ENCODE data around the gene BMP3. TPM values are rescaled to one million over a fixed set of nuclear protein-coding genes. Genes with fewer than 3 reads are reported as not detected.

Gene BMP3
- total and polyA plus RNA-seq, 2 of the 8 experiments (the other 6 are each of a cell fraction or from before 2014, with no cell fraction given): 0.02 TPM; not detected in 1

DNA sequence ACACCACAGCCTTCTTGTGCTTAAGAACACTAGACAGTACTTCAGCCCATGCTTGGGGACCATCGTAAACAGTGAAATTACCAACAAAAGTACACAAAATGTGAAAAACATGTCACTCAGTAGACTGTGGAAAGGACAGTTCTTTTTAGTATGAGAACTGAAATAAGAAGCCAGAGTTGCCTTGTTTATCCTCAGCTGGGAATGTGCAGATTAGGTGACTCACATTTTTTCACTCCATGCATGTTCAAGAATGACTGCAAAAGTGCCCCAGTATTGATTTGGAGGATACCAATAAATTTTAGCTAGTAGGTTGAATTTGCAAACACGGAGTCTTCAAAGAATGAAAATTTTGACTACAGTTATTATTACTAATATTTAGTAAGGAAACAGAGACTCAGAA, 23.1 kb upstream of the BMP3 start:
- ChIA-PET CTCF (ENCODE audit: partially characterized antibody) (no interaction called here), POLR2A (ENCODE audit: partially characterized antibody) (no interaction called here)
- no peak overlapping the region for H3K9ac ChIP-seq (replicated peaks in 1 of 4; ENCODE audit: extremely low read depth in 1 of 4, low read depth in 3 of 4, low read length in 3 of 4)
- H3K4ac ChIP-seq (replicated peaks; ENCODE audit: insufficient read length, low read depth, low read length): no peak overlapping the region
- H3K18ac ChIP-seq (ENCODE audit: extremely low read depth, low read length): no peak overlapping the region
- H2BK120ac ChIP-seq (replicated peaks; ENCODE audit: low read depth, low read length): no peak overlapping the region
- no peak overlapping the region for H2BK5ac ChIP-seq (ENCODE audit: low read depth, low read length)
- no peaks in the 10 kb centered on the region for H3K23me2 ChIP-seq (ENCODE audit: low read depth, low read length)
- no peak overlapping the region for H2BK12ac ChIP-seq (ENCODE audit: low read depth, low read length)
- no peak overlapping the region for H2BK20ac ChIP-seq (ENCODE audit: low read length)
- H3K36me3 ChIP-seq (ENCODE audit: control insufficient read depth in 2 of 4, insufficient read depth in 4 of 4, low read length in 3 of 4): no peaks in the 10 kb centered on the region
- no peak overlapping the region for H3K4me2 ChIP-seq (ENCODE audit: insufficient read depth in 1 of 2, low read depth in 2 of 2, low read length in 2 of 2)
- WGBS, 2 experiments (ENCODE audit: extremely low coverage in 1 of 2, insufficient coverage in 1 of 2, insufficient read length in 1 of 2, insufficient replicate concordance in 2 of 2, low coverage in 1 of 2, low lambda C conversion rate in 2 of 2, missing lambda C conversion rate in 1 of 2): 92% methylated on average over 2 of the region's 2 CpGs; no CpG with 5 or more reads in 1 of the 2 experiments
- no peak overlapping the region for H3K23ac ChIP-seq (ENCODE audit: insufficient read length)
- H3K4me3 ChIP-seq (ENCODE audit: extremely low read depth in 1 of 4, insufficient read depth in 2 of 4, low read depth in 3 of 4, low read length in 4 of 4): no peak overlapping the region
- FAIRE-seq: no peak
- no peak overlapping the region for H3K14ac ChIP-seq (ENCODE audit: insufficient read length)
- no peaks in the 10 kb centered on the region for H3K9me3 ChIP-seq (ENCODE audit: insufficient read depth in 2 of 2, low read depth in 1 of 2, low read length in 1 of 2)
- H4K5ac ChIP-seq (ENCODE audit: insufficient read length, low read depth, low read length): no peak overlapping the region
- no peak for DNase-seq (ENCODE audit: low read depth in 1 of 2, low spot score in 2 of 2)
- H3K27me3 ChIP-seq (replicated peaks in 1 of 4; ENCODE audit: control insufficient read depth in 3 of 4, extremely low read depth in 1 of 4, insufficient read depth in 3 of 4, low read length in 3 of 4): no peaks in the 10 kb centered on the region
- H3K79me1 ChIP-seq (ENCODE audit: low read depth, low read length): no peaks in the 10 kb centered on the region
- no peak overlapping the region for H2AK5ac ChIP-seq (ENCODE audit: low read depth, low read length)
- H3K27ac ChIP-seq (ENCODE audit: low read depth, low read length): no peak overlapping the region
- no peak overlapping the region for H4K8ac ChIP-seq (ENCODE audit: extremely low read depth, insufficient read depth, low read length)
- H4K91ac ChIP-seq (replicated peaks; ENCODE audit: insufficient read length, low read length): no peak overlapping the region
- H2AFZ ChIP-seq (ENCODE audit: low read length): no peak overlapping the region
- no peak overlapping the region for H3K56ac ChIP-seq (replicated peaks; ENCODE audit: insufficient read length, low read depth, low read length)
- H3K4me1 ChIP-seq (replicated peaks in 1 of 4; ENCODE audit: control insufficient read depth in 3 of 4, insufficient read depth in 4 of 4, low read length in 3 of 4): 0 out of 7 replicates have a peak, but pooled peaks cover 0 to 3% (median 0%) of the 10 kb centered on the region in 4 experiments
- no peaks in the 10 kb centered on the region for H3K79me2 ChIP-seq (ENCODE audit: control insufficient read depth in 1 of 2, insufficient read depth in 2 of 2, low read length in 2 of 2)
- no peak overlapping the region for H2BK15ac ChIP-seq (ENCODE audit: low read length)
- no peaks in the 10 kb centered on the region for H4K20me1 ChIP-seq (replicated peaks in 1 of 2; ENCODE audit: control insufficient read depth in 1 of 2, insufficient read depth in 2 of 2, low read length in 2 of 2)
- TF ChIP-seq RNF2 (IDR thresholded peaks at IDR 0.05; ENCODE audit: borderline replicate concordance, low read depth, low read length, missing control alignments, poor library complexity, severe bottlenecking) (no peak), ASH2L (IDR thresholded peaks at IDR 0.05; ENCODE audit: low read length) (no peak), SUZ12 (IDR thresholded peaks at IDR 0.05; ENCODE audit: low read length) (no peak), GTF2F1 (IDR thresholded peaks at IDR 0.05; ENCODE audit: borderline replicate concordance, low read depth, low read length) (no peak), POU5F1 (IDR thresholded peaks at IDR 0.05; ENCODE audit: low read depth, low read length) (no peak), NRF1 (IDR thresholded peaks at IDR 0.05; ENCODE audit: low read depth, low read length) (no peak), EP300 (IDR thresholded peaks at IDR 0.05; ENCODE audit: borderline replicate concordance in 1 of 2, low read depth in 2 of 2, low read length in 2 of 2) (no peak), EGR1 (IDR thresholded peaks at IDR 0.05; ENCODE audit: borderline replicate concordance, low read depth, low read length) (no peak), BCL11A (IDR thresholded peaks at IDR 0.05; ENCODE audit: low read depth in 2 of 2, low read length in 2 of 2) (no peak), JUN (IDR thresholded peaks at IDR 0.05; ENCODE audit: low read depth, low read length) (no peak), JUND (IDR thresholded peaks at IDR 0.05; ENCODE audit: low read length) (no peak)
- TF ChIP-seq, protein P1, sequence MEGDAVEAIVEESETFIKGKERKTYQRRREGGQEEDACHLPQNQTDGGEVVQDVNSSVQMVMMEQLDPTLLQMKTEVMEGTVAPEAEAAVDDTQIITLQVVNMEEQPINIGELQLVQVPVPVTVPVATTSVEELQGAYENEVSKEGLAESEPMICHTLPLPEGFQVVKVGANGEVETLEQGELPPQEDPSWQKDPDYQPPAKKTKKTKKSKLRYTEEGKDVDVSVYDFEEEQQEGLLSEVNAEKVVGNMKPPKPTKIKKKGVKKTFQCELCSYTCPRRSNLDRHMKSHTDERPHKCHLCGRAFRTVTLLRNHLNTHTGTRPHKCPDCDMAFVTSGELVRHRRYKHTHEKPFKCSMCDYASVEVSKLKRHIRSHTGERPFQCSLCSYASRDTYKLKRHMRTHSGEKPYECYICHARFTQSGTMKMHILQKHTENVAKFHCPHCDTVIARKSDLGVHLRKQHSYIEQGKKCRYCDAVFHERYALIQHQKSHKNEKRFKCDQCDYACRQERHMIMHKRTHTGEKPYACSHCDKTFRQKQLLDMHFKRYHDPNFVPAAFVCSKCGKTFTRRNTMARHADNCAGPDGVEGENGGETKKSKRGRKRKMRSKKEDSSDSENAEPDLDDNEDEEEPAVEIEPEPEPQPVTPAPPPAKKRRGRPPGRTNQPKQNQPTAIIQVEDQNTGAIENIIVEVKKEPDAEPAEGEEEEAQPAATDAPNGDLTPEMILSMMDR (IDR thresholded peaks at IDR 0.05; ENCODE audit: control extremely low read depth in 1 of 3, insufficient read depth in 1 of 3, low read depth in 1 of 3, low read length in 3 of 3): no peak
